SK-N-MC (cell line): ENCODE measurements around the gene ATP2B2.

ENCODE experiments used
- DNase-seq: peaks from one replicate; pipeline ENCODE4 v3.0.0-alpha.2; 2011; ENCODE audit warnings: low read depth, low spot score
- H3K27ac ChIP-seq: fragments of 200-600 bp; sonication (generic); 2 replicates; pipeline ENCODE4 v1.5.1; 2016; ENCODE audit warnings: mixed run types
- H3K36me3 ChIP-seq: fragments of 200-600 bp; sonication (generic); 2 replicates; pipeline ENCODE4 v1.6.1; 2017; ENCODE audit warnings: antibody characterized with exemption, low read length, mixed read lengths; ENCODE audit not compliant: insufficient read depth
- H3K4me3 ChIP-seq: fragments of 200-600 bp; sonication (generic); 2 replicates; pipeline ENCODE4 v1.5.1; 2016
- H3K9ac ChIP-seq: fragments of 200-600 bp; sonication (generic); 2 replicates; pipeline ENCODE4 v1.8.0; 2017; ENCODE audit warnings: mixed run types, mixed read lengths; ENCODE audit not compliant: insufficient read length
- H3K9me3 ChIP-seq: fragments of 200-600 bp; sonication (generic); 2 replicates; pipeline ENCODE4 v1.6.1; 2017; ENCODE audit warnings: low read depth, mild to moderate bottlenecking, antibody characterized with exemption, low read length, moderate library complexity, mixed read lengths
- EZH2 ChIP-seq: fragments of 200-600 bp; sonication (generic); IDR thresholded peaks from one replicate; pipeline ENCODE4 v1.6.1; 2017; ENCODE audit warnings: antibody characterized with exemption
- FOXP2 ChIP-seq: optimal IDR thresholded peaks from 2 replicates; pipeline ENCODE3; 2011; ENCODE audit warnings: mild to moderate bottlenecking, moderate library complexity; ENCODE audit not compliant: insufficient read depth; ENCODE audit errors: extremely low read length, control extremely low read depth
- POLR2AphosphoS5 ChIP-seq: IDR thresholded peaks from 2 replicates; pipeline ENCODE4 v1.6.1; 2012; ENCODE audit warnings: mild to moderate bottlenecking, low read depth, low read length, borderline replicate concordance

ATP2B2 gene

DNA sequence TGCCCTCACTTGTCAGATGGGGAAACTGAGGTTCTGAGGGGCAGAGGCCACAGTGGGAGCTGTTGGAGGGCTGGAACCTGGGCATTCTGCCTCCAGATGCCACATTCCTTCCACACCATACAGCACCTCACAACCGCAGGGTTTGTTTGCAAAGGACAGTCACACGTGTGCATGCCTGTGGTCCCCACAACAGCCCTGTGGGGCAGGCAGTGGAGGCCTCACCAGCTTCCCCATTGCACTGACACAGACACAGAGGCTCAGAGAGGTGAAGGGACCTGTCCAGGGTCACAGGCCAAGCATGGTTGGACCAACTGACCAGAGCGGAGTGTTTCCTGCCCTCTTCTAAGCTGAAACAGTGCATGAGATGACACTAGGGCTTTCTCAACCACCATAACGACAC lies 109.3 kb downstream of the ATP2B2 start:
- Histone ChIP-seq H3K27ac (no peak overlapping the region), H3K36me3 (no peaks in the 10 kb centered on the region), H3K4me3 (no peak overlapping the region), H3K9me3 (no peaks in the 10 kb centered on the region), H3K9ac (no peak overlapping the region)
- no peak for DNase-seq
- TF ChIP-seq FOXP2 (no peak), POLR2AphosphoS5 (no peak), EZH2 (no peak)

DNA sequence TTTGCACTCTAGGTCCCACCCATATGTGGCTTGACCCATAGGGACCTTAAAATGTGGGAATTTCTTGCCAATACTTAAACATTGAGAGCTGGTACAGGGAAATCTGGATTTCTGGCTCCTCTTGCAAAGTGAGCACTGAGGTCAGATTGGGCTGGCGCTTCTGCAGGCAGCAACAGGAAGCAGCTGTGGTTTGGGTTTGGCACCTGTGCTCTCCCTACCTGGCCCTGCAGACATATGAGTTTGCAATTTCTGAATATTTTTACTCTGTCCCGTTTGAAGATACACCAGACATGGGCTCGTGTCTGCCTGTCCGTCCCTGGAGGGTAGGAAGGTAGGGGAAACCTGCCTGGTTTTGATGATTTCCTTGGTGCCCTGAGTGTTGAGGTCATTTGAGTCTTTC lies 109.7 kb downstream of the ATP2B2 start:
- H3K9me3 ChIP-seq, result no peaks in the 10 kb centered on the region
- no peak overlapping the region for H3K4me3 ChIP-seq
- no peaks in the 10 kb centered on the region for H3K36me3 ChIP-seq
- DNase-seq, result no peak
- H3K9ac ChIP-seq, result no peak overlapping the region
- H3K27ac ChIP-seq, result no peak overlapping the region
- no peak for TF ChIP-seq FOXP2
- TF ChIP-seq EZH2, result no peak
- TF ChIP-seq POLR2AphosphoS5, result no peak

DNA sequence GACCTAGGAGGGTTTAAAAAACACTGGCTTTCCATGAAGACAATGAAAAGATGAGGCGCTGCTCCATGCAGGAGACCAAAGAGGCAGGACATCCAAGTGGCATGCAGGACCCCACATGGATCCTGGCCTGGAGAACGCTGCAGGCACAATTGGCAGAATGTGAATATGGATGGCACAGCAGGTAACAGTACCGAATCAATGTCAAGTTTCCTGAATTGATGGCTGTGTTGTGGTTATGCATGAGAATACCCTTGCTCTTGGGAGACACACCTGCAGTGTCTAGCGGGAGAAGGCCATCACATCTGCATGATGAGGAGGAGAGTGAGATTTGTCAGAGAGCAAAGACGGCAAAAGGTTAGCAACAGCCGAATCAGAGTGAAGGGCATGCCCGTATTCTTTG lies 110.2 kb downstream of the ATP2B2 start:
- no peak overlapping the region for H3K9ac ChIP-seq
- TF ChIP-seq POLR2AphosphoS5 (no peak), EZH2 (no peak), FOXP2 (no peak)
- DNase-seq, result no peak

DNA sequence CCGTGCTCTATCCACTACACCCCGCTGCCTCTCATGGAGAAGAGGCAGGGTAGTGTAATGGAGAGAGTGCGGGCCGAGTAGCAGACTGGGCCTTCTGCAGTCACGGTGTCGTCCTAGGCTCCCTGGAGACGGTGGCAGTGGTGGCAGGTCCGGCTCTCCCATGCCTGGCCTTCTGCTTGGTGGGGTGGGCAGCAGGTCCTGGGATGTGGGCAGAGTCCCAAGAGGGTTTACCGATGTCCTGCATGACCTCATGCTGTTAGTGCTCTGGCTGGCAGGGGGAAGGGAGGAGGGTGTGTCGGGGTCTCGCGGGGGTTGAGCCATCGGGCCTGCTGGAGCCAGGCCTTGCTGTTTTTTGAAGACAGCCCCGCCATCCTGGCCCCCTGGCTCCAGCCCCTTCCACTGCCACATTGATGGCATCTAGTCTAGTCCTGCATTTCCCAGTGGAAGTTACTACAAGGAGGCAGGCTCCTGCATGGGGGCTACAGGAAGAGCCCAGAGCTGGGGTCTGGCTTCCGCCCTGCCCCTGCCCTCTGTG lies 110.8 kb downstream of the ATP2B2 start:
- TF ChIP-seq POLR2AphosphoS5, result no peak
- TF ChIP-seq EZH2, result no peak
- no peak for TF ChIP-seq FOXP2
- H3K9ac ChIP-seq, result no peak overlapping the region
- no peaks in the 10 kb centered on the region for H3K36me3 ChIP-seq
- H3K4me3 ChIP-seq, result no peak overlapping the region
- no peak overlapping the region for H3K27ac ChIP-seq
- no peaks in the 10 kb centered on the region for H3K9me3 ChIP-seq
- DNase-seq, result no peak

More for the DNA sequence above, 110.2 kb downstream of the ATP2B2 start:
- no peaks in the 10 kb centered on the region for H3K36me3 ChIP-seq
- no peak overlapping the region for H3K4me3 ChIP-seq
- no peak overlapping the region for H3K27ac ChIP-seq
- no peaks in the 10 kb centered on the region for H3K9me3 ChIP-seq

DNA sequence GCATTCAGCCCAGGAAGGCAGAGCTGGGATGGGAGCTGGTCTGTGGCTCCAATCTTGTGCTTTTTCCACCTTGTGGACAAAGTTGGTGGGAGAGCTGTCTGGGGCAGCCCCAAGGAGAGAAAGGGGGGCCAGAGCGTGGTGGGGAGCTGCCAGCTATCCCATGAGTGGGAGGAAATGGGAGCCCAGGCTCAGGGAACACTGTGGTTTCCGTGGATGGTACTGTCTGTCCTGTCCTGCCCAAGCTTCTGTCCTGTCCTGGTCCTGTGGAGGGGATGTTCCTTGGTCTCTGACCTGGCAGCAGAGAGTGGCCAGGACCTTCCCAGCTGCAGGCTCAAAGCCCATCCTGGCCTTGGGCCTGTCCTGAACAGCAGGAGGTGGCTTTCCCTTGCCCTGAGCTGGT lies 111.9 kb downstream of the ATP2B2 start:
- Histone ChIP-seq H3K4me3 (no peak overlapping the region), H3K27ac (no peak overlapping the region), H3K9me3 (no peaks in the 10 kb centered on the region), H3K9ac (no peak overlapping the region), H3K36me3 (no peaks in the 10 kb centered on the region)
- DNase-seq, result no peak
- TF ChIP-seq EZH2 (no peak), POLR2AphosphoS5 (no peak), FOXP2 (no peak)

DNA sequence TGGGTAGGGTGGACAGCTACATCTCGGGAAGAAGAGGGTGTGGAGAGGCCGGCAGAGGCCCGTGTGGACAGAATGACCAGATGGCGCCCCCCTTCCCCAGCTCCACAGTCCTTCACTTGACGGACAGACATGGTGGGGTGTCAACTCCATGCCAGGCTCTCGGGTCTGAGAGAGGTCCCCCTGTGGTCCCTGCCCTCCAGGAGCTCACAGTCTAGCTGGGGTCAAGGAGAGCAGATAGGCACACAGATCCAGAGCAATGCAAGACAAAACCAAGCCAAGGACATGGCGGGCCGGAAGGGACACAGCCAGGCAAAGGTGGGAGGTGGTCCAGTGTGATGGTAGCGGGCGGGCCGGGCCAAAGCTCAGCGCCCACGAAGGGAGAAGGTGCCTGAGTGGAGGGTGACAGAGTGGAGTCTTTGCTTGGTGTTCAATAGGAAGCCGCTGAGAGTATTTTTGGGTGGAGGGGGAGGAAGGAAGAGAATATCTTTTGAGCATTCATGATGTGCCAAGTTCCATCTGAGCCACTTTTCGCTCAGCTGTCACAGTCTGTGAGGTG lies 112.4 kb downstream of the ATP2B2 start:
- H3K9ac ChIP-seq, result no peak overlapping the region

DNA sequence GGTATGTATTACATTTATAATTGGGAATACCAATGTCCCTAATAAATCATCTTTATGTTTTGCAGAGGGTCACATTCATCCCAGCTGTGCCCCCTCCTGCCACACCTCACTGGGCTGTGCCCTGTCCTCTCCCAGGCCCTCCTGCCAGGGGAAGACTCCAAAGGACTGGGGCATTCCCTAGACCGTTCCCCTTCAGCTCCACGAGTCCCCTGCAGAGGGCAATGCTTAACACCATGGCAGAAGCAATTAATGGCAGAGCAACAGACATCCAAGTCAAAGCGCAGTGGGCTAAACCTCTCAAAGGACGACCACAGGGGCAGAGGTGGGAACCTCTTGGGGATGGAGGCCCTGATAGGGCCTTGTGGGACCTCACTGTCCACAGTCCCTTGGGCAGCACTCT lies 113.1 kb downstream of the ATP2B2 start:
- no peak overlapping the region for H3K9ac ChIP-seq
- no peak for TF ChIP-seq POLR2AphosphoS5
- no peak for TF ChIP-seq EZH2
- no peak for TF ChIP-seq FOXP2
- no peaks in the 10 kb centered on the region for H3K9me3 ChIP-seq
- H3K4me3 ChIP-seq, result no peak overlapping the region
- H3K27ac ChIP-seq, result no peak overlapping the region
- DNase-seq, result no peak
- no peaks in the 10 kb centered on the region for H3K36me3 ChIP-seq

More for the DNA sequence above, 112.4 kb downstream of the ATP2B2 start:
- no peak overlapping the region for H3K4me3 ChIP-seq
- no peak for DNase-seq
- no peak overlapping the region for H3K27ac ChIP-seq
- H3K36me3 ChIP-seq, result no peaks in the 10 kb centered on the region
- TF ChIP-seq POLR2AphosphoS5, result no peak
- TF ChIP-seq FOXP2, result no peak
- no peak for TF ChIP-seq EZH2
- no peaks in the 10 kb centered on the region for H3K9me3 ChIP-seq

DNA sequence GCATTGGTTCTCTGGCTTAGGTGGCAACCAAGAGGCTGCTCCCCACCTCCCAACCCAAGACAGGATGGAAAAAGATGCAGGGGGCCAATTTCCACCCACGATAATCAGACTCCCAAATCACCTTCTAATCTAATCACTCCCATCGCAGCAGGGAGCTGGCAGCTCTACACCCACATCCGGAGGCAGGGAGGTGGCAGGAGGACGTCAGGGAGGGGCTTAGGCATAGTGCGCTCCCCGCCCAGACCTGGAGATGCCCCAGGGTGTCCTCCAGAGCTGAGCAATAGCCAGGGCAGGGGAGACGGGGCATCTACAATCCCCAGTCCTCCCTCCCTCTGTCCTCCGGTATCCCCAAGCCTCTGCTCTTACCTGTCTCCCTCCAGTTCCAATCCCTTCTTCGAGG lies 114.0 kb downstream of the ATP2B2 start:
- TF ChIP-seq FOXP2 (no peak), EZH2 (no peak), POLR2AphosphoS5 (no peak)
- no peaks in the 10 kb centered on the region for H3K36me3 ChIP-seq
- no peak for DNase-seq

More for the DNA sequence above, 114.0 kb downstream of the ATP2B2 start:
- Histone ChIP-seq H3K9me3 (no peaks in the 10 kb centered on the region), H3K4me3 (no peak overlapping the region), H3K27ac (no peak overlapping the region), H3K9ac (no peak overlapping the region)
